Fibroblast of skin of right quadriceps (primary cell): ENCODE results near the gene ITM2C.
A peak's percentile ranks its signal among the peaks of the same experiment; 100 is the strongest.

Source experiments
- DNase-seq: peaks from one replicate; pipeline ENCODE4 v3.0.0-alpha.2; 2013

Gene ITM2C

DNA sequence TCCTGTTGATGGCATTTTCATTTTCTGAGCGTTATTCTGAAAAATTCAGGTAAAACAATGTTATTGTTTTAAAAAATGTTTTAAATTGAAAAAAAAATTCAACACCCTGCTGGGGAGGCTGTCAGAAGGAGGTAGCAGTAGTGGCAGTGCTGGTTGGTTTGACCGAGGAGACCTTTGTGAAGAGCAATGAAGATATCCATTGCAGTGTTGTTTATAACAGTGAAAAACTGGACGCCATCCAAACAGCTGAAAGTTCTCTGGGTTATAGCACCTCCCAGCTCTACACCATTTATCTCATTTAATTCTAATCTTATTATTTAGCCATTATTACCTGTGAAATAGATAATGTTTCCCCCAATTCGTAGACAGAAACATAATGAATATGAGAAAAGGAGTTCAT lies 12.6 kb upstream of the ITM2C start:
- no peak for DNase-seq

- no peak for DNase-seq
Observed at GRCh38 chr2:230861552-230862255, 3.0 kb upstream of the ITM2C start.

- no peak for DNase-seq
Observed at GRCh38 chr2:230862292-230862691, 2.5 kb upstream of the ITM2C start.

DNA sequence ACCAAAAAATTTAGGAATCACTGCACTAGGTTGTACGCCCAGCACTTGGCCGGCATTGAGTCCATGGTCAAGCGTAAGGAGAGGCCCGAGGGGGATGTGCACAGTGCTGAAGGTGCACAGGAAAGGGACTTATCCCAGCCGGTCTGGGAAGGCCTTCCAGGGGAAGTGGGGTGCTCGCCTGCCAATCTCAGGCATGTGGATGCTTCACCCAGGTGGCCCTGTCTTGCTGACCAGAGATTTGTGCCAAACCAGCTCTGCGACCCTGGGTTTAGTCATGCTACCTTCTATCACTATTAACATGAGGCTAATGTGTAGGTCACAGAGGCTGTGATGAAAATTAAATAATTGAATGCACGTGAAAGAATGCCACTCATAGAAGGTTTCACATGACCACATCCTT lies 1.7 kb upstream of the ITM2C start:
- DNase-seq = no peak

- no peak for DNase-seq
Observed at GRCh38 chr2:230863442-230864121, 1.2 kb upstream of the ITM2C start.

DNA sequence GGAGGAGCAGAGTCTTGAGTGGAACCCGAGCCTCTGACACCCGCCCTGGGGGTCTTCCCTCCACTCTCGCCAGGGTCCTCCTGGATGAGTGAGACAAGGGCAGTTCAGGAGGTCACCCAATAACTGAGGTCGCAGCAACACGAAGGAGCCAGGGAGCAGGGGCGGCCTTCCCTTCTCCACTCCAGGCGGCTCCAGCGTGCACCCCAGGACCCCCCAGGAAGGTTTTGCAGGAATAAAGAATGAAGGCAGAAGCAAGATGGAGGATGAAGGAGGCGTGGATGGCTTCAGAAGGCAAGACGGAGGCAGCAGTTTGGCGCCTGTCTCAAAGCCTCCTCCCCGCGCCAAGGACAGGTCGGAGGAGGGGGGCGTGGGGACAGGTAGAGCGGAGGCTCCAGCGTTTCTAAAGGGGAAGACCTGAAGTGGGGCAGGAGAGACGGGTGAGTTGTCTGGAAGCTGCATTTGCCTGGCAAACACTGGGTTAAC lies 579 bp upstream of the ITM2C start:
- DNase-seq = no peak

- peak; percentile 36 for DNase-seq
Observed at GRCh38 chr2:230865307-230865765, 594 bp downstream of the ITM2C start.

GRCh38 chr2:230865766-230866755 lies 1.3 kb downstream of the ITM2C start:
- peak; percentile 37 for DNase-seq

- DNase-seq = peak; percentile 45
Observed at GRCh38 chr2:230866756-230867523, 2.2 kb downstream of the ITM2C start.

GRCh38 chr2:230868161-230868946 lies 3.6 kb downstream of the ITM2C start:
- DNase-seq = peak; percentile 20

DNA sequence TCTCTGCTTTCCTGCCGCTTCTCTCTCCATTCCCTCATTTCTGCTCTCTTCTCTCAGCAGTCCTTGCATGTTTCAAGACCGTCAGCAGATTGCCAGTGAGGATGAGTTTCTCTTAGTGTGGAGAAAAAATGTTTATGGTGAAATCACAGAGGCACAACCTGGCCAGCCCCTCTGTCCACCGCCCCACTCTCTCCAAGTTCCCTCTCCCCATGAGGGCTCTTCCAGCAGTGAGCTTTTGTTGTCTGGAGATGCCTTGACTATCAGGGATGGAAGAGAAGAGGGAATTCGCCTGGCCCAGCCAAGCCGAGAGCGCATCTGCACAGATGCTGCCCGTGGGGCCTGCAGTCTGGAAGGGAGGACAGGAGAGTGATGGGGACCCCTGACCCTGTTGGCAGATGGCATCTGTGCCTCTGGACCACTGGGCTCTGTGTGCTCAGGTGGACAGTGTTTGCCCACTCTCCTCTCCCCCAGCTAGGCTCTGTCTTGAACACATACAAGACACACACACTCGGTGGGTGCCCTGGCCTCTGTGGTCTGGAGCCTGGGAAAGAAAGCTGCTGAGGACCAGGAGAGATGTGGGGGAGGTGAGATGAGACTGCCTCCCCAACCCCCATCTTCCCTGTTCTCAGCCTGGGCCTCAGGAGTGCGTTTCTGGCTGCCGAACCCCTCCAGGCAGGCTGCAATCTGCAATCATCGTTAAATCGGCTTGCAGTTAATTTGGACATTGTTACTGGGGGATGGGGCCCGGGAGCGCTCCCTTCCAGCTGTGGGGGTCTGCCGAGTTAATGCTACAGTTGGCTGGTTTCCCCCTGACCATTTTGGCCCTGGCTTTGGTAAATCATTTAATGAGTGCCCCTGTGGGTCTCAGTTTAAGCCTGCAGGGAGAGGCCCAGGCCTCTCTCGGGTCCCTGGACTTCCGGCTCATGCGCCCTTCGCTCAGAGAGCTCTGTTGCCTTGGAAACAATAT lies 4.5 kb downstream of the ITM2C start:
- DNase-seq = no peak

DNA sequence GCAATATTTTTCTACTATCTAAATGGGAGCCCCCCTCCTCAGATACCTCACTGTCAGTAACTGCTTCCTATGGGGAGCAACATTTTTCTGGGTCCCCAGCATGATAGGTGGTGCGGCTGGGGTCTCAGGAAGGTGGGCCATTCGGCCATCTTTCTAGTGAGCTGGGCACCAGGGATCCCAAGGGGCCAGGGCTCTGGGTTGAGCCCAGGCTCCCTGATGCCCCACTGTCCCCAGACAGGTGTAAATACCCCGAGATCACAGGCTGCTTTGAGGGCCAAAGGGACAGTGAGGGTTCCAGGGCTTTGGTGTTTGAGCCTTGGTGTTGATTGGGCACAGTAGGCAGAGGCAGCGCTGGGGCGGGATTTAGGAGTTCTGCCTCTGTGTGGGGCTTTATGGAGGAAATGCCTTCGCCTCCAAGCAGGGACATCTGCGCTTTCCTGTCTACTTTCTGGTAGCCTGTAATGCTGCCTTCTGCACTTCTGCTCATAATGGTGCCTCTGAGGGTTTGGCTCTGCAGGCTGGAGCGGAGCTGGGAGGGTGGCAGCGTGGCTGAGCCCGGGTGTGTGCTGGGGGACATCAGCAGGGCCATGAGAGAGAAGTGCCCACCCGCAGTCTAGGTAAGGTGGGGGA lies 5.3 kb downstream of the ITM2C start:
- no peak for DNase-seq

DNA sequence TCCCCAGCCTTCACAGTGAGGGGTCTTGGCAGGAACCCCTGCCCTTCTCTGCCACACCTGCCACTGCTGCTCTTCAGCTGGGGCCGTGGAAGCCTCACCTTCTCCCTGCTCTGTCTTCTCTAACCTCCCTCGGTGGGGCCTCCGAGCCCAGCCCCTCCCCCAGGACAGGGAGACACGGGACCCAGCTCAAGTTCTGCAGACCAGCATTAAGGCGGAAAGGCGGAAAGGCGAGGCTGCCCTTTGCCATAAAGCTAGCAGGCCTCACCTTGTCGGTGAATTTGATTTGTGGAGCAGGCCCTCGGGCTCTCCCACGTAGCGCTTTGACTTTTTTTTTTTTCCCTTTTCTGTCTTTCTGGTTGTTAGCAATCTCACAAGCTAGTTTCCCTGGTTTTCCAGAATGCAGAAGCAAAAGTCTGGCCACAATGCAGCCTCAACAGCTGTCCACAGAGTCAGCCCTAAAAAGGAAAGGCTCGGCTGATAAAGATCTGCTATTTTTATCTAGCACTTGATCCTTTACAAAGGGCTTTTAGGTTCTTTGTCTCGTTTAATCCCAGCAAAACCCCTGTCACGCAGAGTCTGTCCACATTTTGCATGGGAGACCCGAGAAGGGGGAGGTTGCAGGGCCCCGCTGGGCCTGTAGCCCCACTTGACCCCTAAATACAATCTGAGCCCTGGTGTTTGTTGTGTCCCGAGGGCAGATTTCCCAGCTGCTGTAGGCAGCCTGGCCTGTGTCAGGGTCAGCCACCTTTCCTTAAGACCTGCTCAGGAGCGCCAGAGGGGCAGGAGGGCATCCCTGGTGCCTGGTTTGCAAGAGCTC lies 6.0 kb downstream of the ITM2C start:
- no peak for DNase-seq

GRCh38 chr2:230871361-230872150 lies 6.8 kb downstream of the ITM2C start:
- DNase-seq = no peak

GRCh38 chr2:230872151-230872967 lies 7.6 kb downstream of the ITM2C start:
- DNase-seq = no peak

DNA sequence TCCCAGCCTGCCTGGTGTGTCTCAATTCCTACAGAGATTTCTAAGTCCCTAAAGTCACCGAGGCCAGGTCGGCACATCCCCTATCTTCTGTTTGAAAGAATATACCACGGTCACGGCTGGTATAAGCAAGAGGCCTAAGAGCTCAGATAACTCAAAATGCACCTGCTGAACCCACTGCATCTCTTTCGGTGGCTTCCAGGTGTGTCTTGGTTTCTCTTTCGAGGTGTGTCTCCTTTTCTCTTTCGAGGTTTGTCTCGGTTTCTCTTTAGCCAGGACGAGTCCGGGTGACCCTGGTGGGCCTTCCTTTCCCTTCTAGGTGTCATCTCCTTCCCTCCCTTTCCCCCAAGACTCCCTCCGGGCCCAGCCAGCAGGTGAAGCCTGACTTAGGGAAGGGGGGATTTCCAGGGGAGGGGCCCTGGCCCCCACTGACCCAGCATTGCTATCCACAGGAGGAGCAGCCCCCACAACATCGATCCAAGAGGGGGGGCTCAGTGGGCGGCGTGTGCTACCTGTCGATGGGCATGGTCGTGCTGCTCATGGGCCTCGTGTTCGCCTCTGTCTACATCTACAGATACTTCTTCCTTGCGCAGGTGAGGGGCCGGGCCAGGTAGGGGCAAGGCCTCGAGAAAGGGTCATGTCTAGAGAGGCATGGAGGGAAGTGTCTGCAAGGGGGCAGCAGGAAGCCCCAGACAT lies 8.4 kb downstream of the ITM2C start:
- no peak for DNase-seq
